HepG2 (cell line): ENCODE measurements around the gene CCNQ. TPM values are rescaled to one million over a fixed set of nuclear protein-coding genes. Genes with fewer than 3 reads are reported as not detected.

Source experiments
- ATAC-seq: fragments of 200-7000 bp; cut with Tn5 transposase; 3 replicates; pipeline ENCODE4 v1.9.1; 2020; ENCODE audit warnings: mild to moderate bottlenecking, moderate library complexity
- BruUV-seq: library from RNA; stranded (reverse); fragments of 400-500 nt; replicated peaks from 2 replicates; lab custom pipeline; 2021; lab: Mats Ljungman, UMichigan
- CTCF ChIA-PET: fragments of 300-600 bp; formaldehyde crosslinking; extraction: SDS; loops from one replicate; lab custom pipeline; 2021; ENCODE audit warnings: low total read pairs, inconsistent platforms, low intra/inter-chr PET ratio; lab: Yijun Ruan, JAX
- POLR2A ChIA-PET: fragments of 350-600 bp; sonication (Branson Sonifier 250); formaldehyde crosslinking; loops from one replicate; lab custom pipeline; 2020; ENCODE audit warnings: antibody characterized with exemption, inconsistent platforms; lab: Yijun Ruan, JAX
- DNase-seq: peaks from one replicate; pipeline ENCODE4 v3.0.0-alpha.2; 2015; ENCODE audit warnings: low spot score
- FAIRE-seq: peaks from 3 replicates; lab custom pipeline; 2011; peaks lifted over from hg19 to GRCh38; lab: Jason Lieb, UNC
- H2AFZ ChIP-seq: one replicate; pipeline ENCODE4 v1.6.1; 2011; ENCODE audit warnings: low read length, inconsistent platforms
- H3K27ac ChIP-seq: fragments of 300-600 bp; 3 replicates; pipeline ENCODE4 v1.8.0; 2011; ENCODE audit warnings: mixed run types, mild to moderate bottlenecking, mixed read lengths, low read length, inconsistent platforms; ENCODE audit not compliant: insufficient read depth; ENCODE audit errors: extremely low read length
- H3K27me3 ChIP-seq, 2 experiments: fragments of 200-600 bp in 1 of 2; 2 replicates in 1 of 2; 3 replicates in 1 of 2; pipeline versions ENCODE4 v1.6.0 to v1.8.0; 2011; ENCODE audit warnings: low read length in 2 of 2, mild to moderate bottlenecking in 2 of 2, moderate library complexity in 2 of 2, inconsistent platforms in 1 of 2; ENCODE audit not compliant: insufficient read depth in 2 of 2, control insufficient read depth in 1 of 2
- H3K36me3 ChIP-seq, 2 experiments: fragments of 200-600 bp in 1 of 2; replicated peaks in 1 of 2; 2 replicates in 1 of 2; 3 replicates in 1 of 2; pipeline versions ENCODE4 v1.5.1 to v1.8.0; 2011; ENCODE audit warnings: low read length in 2 of 2, inconsistent platforms in 1 of 2; ENCODE audit not compliant: insufficient read depth in 2 of 2, control insufficient read depth in 1 of 2
- H3K4me1 ChIP-seq: 2 replicates; pipeline ENCODE4 v1.5.1; 2012; ENCODE audit warnings: low read length, inconsistent platforms; ENCODE audit not compliant: insufficient read depth
- H3K4me2 ChIP-seq: 2 replicates; pipeline ENCODE4 v1.6.0; 2011; ENCODE audit warnings: low read depth, low read length, inconsistent platforms
- H3K4me3 ChIP-seq, 3 experiments: fragments of 200-600 bp in 1 of 3; sonication (generic), shearing (Covaris generic) in 1 of 3; replicated peaks in 1 of 3; 2 replicates each; pipeline ENCODE4 v1.5.1; 2011 to 2016; ENCODE audit warnings: low read length in 3 of 3, inconsistent platforms in 2 of 3, low read depth in 2 of 3, mild to moderate bottlenecking in 2 of 3, control low read depth in 1 of 3, mixed read lengths in 1 of 3; ENCODE audit not compliant: insufficient read depth in 1 of 3
- H3K79me2 ChIP-seq: one replicate; pipeline ENCODE4 v1.6.1; 2011; ENCODE audit warnings: low read length, inconsistent platforms; ENCODE audit not compliant: insufficient read depth
- H3K9ac ChIP-seq: 2 replicates; pipeline ENCODE4 v1.6.0; 2011; ENCODE audit warnings: mild to moderate bottlenecking, low read depth, low read length, inconsistent platforms; ENCODE audit not compliant: insufficient read depth
- H3K9me3 ChIP-seq: 2 replicates; pipeline ENCODE4 v1.5.1; 2012; ENCODE audit warnings: mild to moderate bottlenecking, low read length
- H4K20me1 ChIP-seq: 2 replicates; pipeline ENCODE4 v1.6.0; 2011; ENCODE audit warnings: inconsistent platforms, mild to moderate bottlenecking, low read length, moderate library complexity; ENCODE audit not compliant: insufficient read depth
- AGO2 ChIP-seq: fragments of 200-400 bp; formaldehyde crosslinking; optimal IDR thresholded peaks from 2 replicates; pipeline ENCODE3; 2017; ENCODE audit warnings: mild to moderate bottlenecking, low read depth, low read length, moderate library complexity
- SPEN ChIP-seq: sonication (generic); formaldehyde crosslinking; IDR thresholded peaks from 2 replicates; pipeline ENCODE4 v1.5.1; 2020; ENCODE audit warnings: low read depth, mild to moderate bottlenecking, missing genetic modification reagents
- ZBTB10 ChIP-seq: sonication (generic); formaldehyde crosslinking; IDR thresholded peaks from 2 replicates; pipeline ENCODE4 v1.4.0; 2020; ENCODE audit warnings: missing genetic modification reagents, borderline replicate concordance
- ZNF234 ChIP-seq: sonication (generic); formaldehyde crosslinking; conservative IDR thresholded peaks from 2 replicates; pipeline ENCODE4 v1.5.1; 2020; ENCODE audit warnings: mild to moderate bottlenecking, missing genetic modification reagents
- WGBS: methylation state at CpG from one replicate; pipeline ENCODE4 v1.1.6; 2017; ENCODE audit warnings: low lambda C conversion rate; 5-methylcytosine and 5-hydroxymethylcytosine counted together
- in situ Hi-C: cut with HindIII; loops from 2 replicates; pipeline ENCODE4 v1.10.0; 2017; ENCODE audit warnings: low pct_unique_long_range_greater_than_20kb; ENCODE audit not compliant: extremely low pct_ligation_motif_present
- intact Hi-C: fragments of 100-400 bp; cut with micrococcal nuclease; formaldehyde crosslinking; loops from one replicate; pipeline ENCODE4 v1.10.0; 2022; ENCODE audit not compliant: unreplicated experiment
- polyA plus RNA-seq, 8 experiments: library from polyadenylated mRNA; depleted of rRNA in 3 of 8; stranded (reverse) in 7 of 8; unstranded in 1 of 8; fragments of >200 nt; fragmentation: Illumina TruSeq in 4 of 8; extraction: Trizol in 4 of 8; gene quantifications; 2 replicates each; pipeline versions ENCODE4 v1.2.1 to v1.2.3, GENCODE V29; 2011 to 2016; ENCODE audit warnings: low read depth in 4 of 8, missing spikeins in 1 of 8, mixed read lengths in 1 of 8; ENCODE audit not compliant: insufficient read depth in 1 of 8
- total RNA-seq, 5 experiments: library from RNA; depleted of rRNA; stranded (reverse); fragments of >200 nt; fragmentation: Illumina TruSeq; extraction: Trizol; gene quantifications; 2 replicates each; pipeline ENCODE4 v1.2.3, GENCODE V29; 2016; ENCODE audit warnings: low read depth in 1 of 5
- TF ChIP-seq, protein P1 (sequence below): sonication (generic); formaldehyde crosslinking; IDR thresholded peaks from 2 replicates; pipeline ENCODE4 v1.5.1; 2020; ENCODE audit warnings: mild to moderate bottlenecking, missing genetic modification reagents, moderate library complexity
- TF ChIP-seq, protein P2 (sequence below): sonication (generic); formaldehyde crosslinking; IDR thresholded peaks from 2 replicates; pipeline ENCODE4 v1.5.0; 2020; ENCODE audit warnings: missing genetic modification reagents, mild to moderate bottlenecking, borderline replicate concordance

The CCNQ gene
- total and polyA plus RNA-seq, 2 of the 13 experiments (the other 11 are each of a cell fraction or from before 2014, with no cell fraction given), result 15.0 to 25.5 TPM

DNA sequence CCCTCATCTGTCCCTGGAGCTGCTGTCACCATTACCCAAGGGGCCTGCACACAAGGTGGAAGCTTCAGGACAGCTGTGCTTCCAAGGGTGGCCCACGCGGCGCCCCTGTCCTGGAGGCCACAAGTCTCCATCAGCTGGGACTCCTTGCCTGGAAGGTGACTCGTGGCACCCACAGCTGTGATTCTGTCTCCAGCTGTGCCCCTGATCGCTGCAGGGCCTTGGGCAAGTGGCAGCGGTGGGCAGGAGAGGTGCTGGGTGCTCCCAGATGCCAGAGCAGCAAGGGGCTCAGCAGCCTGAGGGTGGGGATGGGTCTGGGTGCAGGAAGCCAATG lies 39.1 kb upstream of the CCNQ start:
- H3K4me3 ChIP-seq, result no peak overlapping the region; a peak in 1 of 6 replicates
- no peak overlapping the region for H3K9ac ChIP-seq
- peaks cover 4% of the 10 kb centered on the region for H3K79me2 ChIP-seq
- H3K36me3 ChIP-seq, result no peaks in the 10 kb centered on the region
- in situ Hi-C loops, result no loop called here
- no peak overlapping the region for H2AFZ ChIP-seq
- no peaks in the 10 kb centered on the region for H3K9me3 ChIP-seq
- peak; percentile 30 for TF ChIP-seq AGO2
- TF ChIP-seq, protein P1, sequence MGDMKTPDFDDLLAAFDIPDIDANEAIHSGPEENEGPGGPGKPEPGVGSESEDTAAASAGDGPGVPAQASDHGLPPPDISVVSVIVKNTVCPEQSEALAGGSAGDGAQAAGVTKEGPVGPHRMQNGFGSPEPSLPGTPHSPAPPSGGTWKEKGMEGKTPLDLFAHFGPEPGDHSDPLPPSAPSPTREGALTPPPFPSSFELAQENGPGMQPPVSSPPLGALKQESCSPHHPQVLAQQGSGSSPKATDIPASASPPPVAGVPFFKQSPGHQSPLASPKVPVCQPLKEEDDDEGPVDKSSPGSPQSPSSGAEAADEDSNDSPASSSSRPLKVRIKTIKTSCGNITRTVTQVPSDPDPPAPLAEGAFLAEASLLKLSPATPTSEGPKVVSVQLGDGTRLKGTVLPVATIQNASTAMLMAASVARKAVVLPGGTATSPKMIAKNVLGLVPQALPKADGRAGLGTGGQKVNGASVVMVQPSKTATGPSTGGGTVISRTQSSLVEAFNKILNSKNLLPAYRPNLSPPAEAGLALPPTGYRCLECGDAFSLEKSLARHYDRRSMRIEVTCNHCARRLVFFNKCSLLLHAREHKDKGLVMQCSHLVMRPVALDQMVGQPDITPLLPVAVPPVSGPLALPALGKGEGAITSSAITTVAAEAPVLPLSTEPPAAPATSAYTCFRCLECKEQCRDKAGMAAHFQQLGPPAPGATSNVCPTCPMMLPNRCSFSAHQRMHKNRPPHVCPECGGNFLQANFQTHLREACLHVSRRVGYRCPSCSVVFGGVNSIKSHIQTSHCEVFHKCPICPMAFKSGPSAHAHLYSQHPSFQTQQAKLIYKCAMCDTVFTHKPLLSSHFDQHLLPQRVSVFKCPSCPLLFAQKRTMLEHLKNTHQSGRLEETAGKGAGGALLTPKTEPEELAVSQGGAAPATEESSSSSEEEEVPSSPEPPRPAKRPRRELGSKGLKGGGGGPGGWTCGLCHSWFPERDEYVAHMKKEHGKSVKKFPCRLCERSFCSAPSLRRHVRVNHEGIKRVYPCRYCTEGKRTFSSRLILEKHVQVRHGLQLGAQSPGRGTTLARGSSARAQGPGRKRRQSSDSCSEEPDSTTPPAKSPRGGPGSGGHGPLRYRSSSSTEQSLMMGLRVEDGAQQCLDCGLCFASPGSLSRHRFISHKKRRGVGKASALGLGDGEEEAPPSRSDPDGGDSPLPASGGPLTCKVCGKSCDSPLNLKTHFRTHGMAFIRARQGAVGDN (CRISPR knock-in tag), result peak; percentile 67
- TF ChIP-seq ZNF234 (CRISPR knock-in tag), result no peak
- 0 out of 2 replicates have a peak, but pooled peaks have one; percentile 5 for TF ChIP-seq SPEN (CRISPR knock-in tag)
- TF ChIP-seq ZBTB10 (CRISPR knock-in tag), result no peak
- TF ChIP-seq, protein P2, sequence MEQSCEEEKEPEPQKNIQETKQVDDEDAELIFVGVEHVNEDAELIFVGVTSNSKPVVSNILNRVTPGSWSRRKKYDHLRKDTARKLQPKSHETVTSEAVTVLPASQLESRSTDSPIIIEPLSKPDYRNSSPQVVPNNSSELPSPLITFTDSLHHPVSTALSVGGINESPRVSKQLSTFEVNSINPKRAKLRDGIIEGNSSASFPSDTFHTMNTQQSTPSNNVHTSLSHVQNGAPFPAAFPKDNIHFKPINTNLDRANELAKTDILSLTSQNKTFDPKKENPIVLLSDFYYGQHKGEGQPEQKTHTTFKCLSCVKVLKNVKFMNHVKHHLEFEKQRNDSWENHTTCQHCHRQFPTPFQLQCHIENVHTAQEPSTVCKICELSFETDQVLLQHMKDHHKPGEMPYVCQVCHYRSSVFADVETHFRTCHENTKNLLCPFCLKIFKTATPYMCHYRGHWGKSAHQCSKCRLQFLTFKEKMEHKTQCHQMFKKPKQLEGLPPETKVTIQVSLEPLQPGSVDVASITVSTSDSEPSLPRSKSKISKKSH (CRISPR knock-in tag), result 0 out of 2 replicates have a peak, but pooled peaks have one; percentile 32
- ChIA-PET CTCF (interaction anchor here (3.1 kb wide), 1 partner anchor 28 kb away, joined by 21 read pairs; no protein-coding TSS in a partner anchor), POLR2A (interaction anchor here (1.6 to 4.2 kb wide), 3 partner anchors 9 to 39 kb away, joined by 4 to 156 read pairs (median 70); partner anchors contain the start of gene DUSP9)
- no peak for FAIRE-seq
- intact Hi-C loops, result no loop called here
- peaks cover 78% of the 10 kb centered on the region for H3K4me1 ChIP-seq
- BruUV-seq, result no TSS peak
- H3K27me3 ChIP-seq, result no peaks in the 10 kb centered on the region
- no peak for DNase-seq
- ATAC-seq, result no peak
- no peaks in the 10 kb centered on the region for H4K20me1 ChIP-seq
- no peak overlapping the region for H3K27ac ChIP-seq
- H3K4me2 ChIP-seq, result peak overlapping the region; percentile 46
- no CpG with 5 or more reads among the region's 6 CpGs for WGBS
